HL-60 (cell line): ENCODE data around the gene AMH.

ENCODE experiments used
- GABPA ChIP-seq: IDR thresholded peaks from 2 replicates; pipeline ENCODE4 v1.6.1; 2012; ENCODE audit warnings: low read depth
- POLR2AphosphoS5 ChIP-seq: IDR thresholded peaks from 2 replicates; pipeline ENCODE4 v1.6.1; 2012; ENCODE audit warnings: low read depth
- TF ChIP-seq, protein P1 (sequence below): IDR thresholded peaks from one replicate; pipeline ENCODE4 v1.5.1; 2011; ENCODE audit warnings: low read length, control low read depth, inconsistent platforms; ENCODE audit not compliant: insufficient read depth

GRCh38 chr19:2282062-2282861 lies 33.1 kb downstream of the AMH start, which contains the start of gene PEAK3:
- TF ChIP-seq, protein P1, sequence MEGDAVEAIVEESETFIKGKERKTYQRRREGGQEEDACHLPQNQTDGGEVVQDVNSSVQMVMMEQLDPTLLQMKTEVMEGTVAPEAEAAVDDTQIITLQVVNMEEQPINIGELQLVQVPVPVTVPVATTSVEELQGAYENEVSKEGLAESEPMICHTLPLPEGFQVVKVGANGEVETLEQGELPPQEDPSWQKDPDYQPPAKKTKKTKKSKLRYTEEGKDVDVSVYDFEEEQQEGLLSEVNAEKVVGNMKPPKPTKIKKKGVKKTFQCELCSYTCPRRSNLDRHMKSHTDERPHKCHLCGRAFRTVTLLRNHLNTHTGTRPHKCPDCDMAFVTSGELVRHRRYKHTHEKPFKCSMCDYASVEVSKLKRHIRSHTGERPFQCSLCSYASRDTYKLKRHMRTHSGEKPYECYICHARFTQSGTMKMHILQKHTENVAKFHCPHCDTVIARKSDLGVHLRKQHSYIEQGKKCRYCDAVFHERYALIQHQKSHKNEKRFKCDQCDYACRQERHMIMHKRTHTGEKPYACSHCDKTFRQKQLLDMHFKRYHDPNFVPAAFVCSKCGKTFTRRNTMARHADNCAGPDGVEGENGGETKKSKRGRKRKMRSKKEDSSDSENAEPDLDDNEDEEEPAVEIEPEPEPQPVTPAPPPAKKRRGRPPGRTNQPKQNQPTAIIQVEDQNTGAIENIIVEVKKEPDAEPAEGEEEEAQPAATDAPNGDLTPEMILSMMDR, result no peak
- TF ChIP-seq POLR2AphosphoS5, result peak; percentile 63; the same call in 1 of the 2 replicates
- TF ChIP-seq GABPA, result 0 out of 2 replicates have a peak, but pooled peaks have one; percentile 7
